GM19324 (cell line): Measurements from ENCODE around the gene CHST12.

Experiments used
- ATAC-seq: cut with Tn5 transposase; IDR thresholded peaks from one replicate; pipeline ENCODE4 v1.9.1; 2021; ENCODE audit warnings: mild to moderate bottlenecking, moderate library complexity; ENCODE audit not compliant: unreplicated experiment, low FRiP score

The CHST12 gene

DNA sequence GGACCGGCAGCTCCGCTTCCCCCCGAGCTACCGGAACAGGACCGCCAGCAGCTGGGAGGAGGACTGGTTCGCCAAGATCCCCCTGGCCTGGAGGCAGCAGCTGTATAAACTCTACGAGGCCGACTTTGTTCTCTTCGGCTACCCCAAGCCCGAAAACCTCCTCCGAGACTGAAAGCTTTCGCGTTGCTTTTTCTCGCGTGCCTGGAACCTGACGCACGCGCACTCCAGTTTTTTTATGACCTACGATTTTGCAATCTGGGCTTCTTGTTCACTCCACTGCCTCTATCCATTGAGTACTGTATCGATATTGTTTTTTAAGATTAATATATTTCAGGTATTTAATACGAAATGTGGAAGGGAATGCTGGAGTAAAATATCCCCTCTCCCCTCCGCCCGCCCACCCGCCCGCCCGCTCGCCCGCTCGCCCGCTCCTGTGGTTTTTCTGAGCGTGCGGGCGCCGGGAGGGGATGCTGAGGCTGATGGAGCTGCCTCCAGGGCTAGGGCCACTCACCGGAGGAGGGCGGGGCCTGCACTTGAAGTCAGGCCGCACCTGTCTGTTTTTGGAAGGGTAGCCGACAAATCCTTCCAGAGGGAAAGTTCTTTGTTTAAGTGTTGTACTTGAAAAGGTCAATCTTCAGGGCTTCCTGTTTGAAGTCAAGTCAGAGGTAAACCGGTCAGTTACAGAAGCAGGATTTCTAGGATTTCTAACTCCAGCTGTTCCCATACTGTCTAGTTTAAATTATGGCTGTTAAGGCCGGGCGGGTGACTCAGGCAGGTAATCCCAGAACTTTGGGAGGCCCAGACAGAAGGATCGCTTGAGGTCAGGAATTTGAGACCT is 30.5 kb downstream of the CHST12 start:
- no peak for ATAC-seq

GRCh38 chr7:2435146-2435545 is 31.7 kb downstream of the CHST12 start:
- no peak for ATAC-seq

- no peak for ATAC-seq
Measured at GRCh38 chr7:2436341-2437104, 33.1 kb downstream of the CHST12 start.

DNA sequence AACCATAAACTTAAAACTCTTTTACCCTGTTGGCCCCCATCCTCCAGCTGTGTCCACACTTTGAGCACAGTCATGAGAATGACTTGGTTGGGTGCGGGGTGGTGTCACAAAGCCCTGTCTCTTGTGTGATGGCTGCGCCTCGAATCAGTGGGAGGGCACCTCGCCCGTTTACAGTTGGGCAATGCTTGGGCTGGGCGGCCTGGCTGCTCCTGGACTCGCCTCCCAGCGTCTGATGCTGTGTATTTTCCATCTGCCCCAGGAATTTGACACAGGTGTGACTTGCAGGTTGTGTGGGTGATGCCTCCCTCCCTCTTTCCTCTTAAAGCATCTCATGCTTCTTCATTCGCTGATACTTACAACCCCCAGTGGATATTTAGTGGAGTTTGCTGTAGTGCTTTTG is 33.7 kb downstream of the CHST12 start:
- ATAC-seq = no peak

DNA sequence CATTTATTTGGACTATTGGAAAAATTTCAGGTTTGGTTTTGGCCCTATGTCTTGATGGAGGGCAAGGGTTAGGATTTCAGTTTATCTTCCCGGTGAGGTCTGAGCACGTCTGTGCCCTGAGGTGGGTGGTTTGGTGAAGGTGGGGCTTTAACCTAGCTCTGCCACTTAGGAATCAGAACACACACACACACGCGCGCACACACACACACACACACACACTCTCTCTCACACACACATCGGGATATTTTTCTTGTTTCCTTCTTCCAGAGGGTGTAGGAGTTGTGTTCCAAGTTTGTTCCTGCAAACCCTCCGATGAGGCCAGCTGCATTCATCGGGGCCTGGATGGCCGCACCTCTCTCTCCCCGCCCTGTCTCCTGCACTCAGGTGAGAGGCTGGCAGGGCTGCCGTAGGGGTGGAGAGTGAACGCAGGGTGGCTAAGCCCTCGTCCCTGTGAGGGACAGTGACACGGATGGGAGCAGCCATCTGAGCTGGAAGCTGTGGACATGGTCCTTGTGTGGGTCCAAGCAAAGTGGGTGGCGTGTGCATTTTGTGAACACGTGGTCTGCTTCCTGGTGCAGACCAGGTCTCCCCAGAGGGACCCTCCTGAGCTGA is 34.2 kb downstream of the CHST12 start:
- ATAC-seq = no peak

DNA sequence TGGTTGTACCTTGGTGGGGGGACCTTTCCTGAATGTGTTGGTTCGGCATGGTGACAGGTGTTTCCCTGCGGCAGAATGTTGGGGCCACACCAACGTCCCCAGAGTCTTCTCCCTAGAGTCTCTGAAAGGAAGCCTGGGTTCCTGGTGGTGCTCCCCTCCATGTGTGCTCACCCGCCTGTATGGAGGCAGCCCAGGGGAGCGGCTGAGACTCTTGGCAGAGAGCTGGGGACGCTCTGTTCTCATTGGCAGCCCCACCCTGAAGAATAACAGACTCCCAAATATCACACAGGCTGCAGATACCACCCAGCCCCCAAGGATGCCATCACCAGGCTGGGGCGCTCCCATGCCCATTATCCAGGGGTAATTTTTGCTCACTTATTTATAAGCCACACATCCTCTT is 34.8 kb downstream of the CHST12 start:
- ATAC-seq = no peak

- no peak for ATAC-seq
Measured at GRCh38 chr7:2438775-2439174, 35.4 kb downstream of the CHST12 start.

DNA sequence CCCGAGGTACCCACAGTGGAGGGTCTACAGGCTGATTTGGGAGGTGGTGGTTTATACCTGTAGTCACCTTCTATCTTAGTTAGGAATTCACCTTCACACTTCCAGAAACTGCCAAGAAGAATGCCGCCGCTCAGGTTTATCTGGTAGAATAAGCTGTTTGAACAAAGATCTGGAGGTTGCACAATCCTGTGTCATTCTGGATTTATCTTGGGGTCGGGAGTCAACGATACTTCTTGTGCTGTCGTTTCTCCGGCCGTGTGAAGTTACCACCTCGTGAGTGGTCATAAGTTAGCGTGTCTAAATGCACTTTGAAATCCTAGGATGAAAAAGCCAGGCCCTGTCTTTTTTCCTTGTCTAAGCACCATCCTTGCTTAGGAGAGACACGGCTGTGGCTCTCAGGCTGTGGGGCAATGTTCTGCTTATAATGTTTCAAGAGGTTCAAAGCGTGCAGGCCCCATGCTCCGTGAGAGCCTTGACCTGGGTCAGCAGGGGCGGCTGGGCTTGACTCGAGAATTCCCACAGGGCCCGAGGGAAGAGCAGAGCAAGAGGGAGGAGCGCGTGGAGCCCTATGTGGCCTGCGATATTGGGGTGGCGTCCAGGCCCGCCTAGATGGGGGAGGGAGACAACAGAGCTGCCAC is 37.3 kb downstream of the CHST12 start:
- no peak for ATAC-seq

DNA sequence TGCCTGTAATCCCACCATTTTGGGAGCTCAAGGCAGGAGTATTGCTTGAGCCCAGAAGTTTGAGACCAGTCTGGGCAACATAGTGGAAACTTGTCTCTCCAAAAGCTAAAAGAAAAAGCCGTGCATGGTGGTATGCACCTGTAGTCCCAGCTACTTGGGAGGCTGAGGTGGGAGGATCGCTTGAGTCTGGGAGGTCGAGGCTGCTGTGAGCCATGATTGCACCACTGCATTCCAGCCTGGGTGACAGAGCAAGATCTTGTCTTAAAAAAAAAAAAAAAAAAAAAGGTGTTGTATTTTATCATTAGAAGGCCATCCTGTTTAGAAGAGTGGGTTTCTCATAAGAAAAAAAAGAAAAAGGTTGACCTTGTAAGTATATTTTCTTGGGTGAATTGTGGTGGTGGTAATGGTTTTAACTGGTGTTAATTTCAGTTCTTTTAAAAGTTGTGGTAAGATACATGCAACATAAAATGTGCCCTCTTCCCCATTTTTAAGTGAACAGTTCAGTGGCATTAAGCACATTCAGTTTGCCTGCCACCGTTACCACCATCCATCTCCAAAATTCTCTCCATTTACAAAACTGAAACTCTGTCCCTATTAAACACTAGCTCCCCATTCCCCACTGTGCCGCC is 38.1 kb downstream of the CHST12 start:
- no peak for ATAC-seq

DNA sequence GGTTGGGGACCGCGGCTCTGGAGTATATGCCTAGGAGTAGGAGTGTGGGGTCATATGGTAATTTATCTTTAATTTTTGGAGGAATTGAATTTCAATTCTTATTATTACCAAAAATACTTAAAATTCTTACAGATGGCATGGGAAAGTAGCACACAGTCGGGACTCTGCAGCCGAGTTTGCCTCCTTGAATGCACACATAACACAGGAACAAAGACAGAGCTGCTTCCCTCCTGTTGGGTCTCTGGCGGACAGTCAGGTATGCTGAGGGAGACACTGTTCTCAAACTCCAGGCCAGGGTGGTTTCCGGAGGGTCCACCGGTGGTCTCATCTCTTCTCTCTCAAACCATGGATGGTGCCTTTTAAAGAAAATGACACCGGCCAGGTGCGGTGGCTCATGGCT is 40.1 kb downstream of the CHST12 start:
- ATAC-seq = no peak

DNA sequence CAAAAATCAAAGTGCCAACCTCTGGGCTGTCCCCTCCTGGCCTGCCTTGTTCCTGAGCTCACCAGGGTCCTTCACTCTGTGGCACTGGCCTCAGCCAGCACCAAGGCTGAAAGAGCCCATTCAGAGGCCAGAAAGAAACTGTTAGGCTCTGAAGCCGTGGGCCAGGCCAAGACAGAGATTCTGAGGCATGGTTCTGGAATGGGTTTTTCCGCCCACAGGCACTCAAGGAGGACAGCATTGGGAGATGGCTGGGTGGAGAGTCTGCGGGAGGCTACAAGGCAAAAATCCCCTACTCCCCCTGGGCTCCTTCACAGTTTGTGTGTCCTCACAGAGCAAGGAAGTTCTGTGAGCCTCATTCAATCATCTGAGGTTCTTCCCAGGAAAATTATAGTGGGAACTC is 41.1 kb downstream of the CHST12 start:
- ATAC-seq = no peak

GRCh38 chr7:2445047-2445446 is 41.6 kb downstream of the CHST12 start:
- no peak for ATAC-seq

GRCh38 chr7:2445898-2446555 is 42.6 kb downstream of the CHST12 start:
- ATAC-seq = no peak

DNA sequence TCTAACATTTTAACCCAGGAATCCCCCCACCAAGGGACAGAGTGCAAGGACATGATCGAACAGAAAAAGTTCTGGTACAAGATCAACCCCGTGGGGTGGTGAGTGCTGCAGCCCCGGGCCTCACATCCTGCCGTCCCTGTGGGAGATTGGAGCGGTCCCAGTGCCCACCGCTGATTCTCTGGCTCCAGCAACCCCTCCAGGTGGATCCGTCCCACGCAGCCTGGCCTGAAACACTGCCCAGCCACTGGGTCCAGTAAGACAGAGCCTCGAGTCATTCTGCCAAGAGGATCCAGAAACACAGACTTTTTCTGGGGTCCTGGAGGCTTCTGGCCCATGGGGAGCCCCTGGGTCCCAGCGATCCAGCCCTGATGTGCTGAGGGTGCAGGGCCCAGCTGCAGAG is 43.3 kb downstream of the CHST12 start:
- no peak for ATAC-seq

- no peak for ATAC-seq
Measured at GRCh38 chr7:2450198-2451107, 47.0 kb downstream of the CHST12 start.

GRCh38 chr7:2451171-2452073 is 48.0 kb downstream of the CHST12 start:
- peak; percentile 86 for ATAC-seq

GRCh38 chr7:2452074-2452507 is 48.7 kb downstream of the CHST12 start:
- ATAC-seq = peak; percentile 14
